Measurements from ENCODE around the gene TNIP2. TPM values are rescaled to one million over a fixed set of nuclear protein-coding genes. Genes with fewer than 3 reads are reported as not detected.

TNIP2 gene
- total and polyA plus RNA-seq, 8 donors = 11.4 to 25.4 (median 17.9) TPM

- intact Hi-C loops (cut with DNase I) = no loop called here
- Histone ChIP-seq H3K4me1 (peaks cover 24 to 69% (median 39%) of the 10 kb centered on the region in 3 donors), H3K36me3 (no peaks in the 10 kb centered on the region), H3K4me3 (no peak overlapping the region), H3K9me3 (no peaks in the 10 kb centered on the region), H3K27ac (no peak overlapping the region), H3K27me3 (no peaks in the 10 kb centered on the region)
- TF ChIP-seq CTCF (IDR thresholded peaks at IDR 0.05) = no peak
- FAIRE-seq (no peak), ATAC-seq (no peak), DNase-seq (peak in 4 of 6 donors; percentile 0 to 61 (median 26))
- 91 to 92% methylated on average over 27 of the region's 27 CpGs for WGBS, 2 donors
Observed at GRCh38 chr4:2802618-2803531, 46.7 kb upstream of the TNIP2 start.

- Histone ChIP-seq H3K27me3 (no peaks in the 10 kb centered on the region), H3K9me3 (no peaks in the 10 kb centered on the region), H3K4me3 (peak overlapping the region in 1 of 4 donors; percentile 26), H3K36me3 (no peaks in the 10 kb centered on the region), H3K27ac (peak overlapping the region; percentile 3 to 85 (median 65)), H3K4me1 (peaks cover 27 to 73% (median 42%) of the 10 kb centered on the region in 3 donors)
- DNase-seq (peak; percentile 66 to 83 (median 70)), FAIRE-seq (no peak), ATAC-seq (peak in 3 of 4 donors; percentile 3 to 38 (median 35))
- intact Hi-C loops (cut with DNase I) = no loop called here
- no peak for TF ChIP-seq CTCF (IDR thresholded peaks at IDR 0.05)
- WGBS, 2 donors = 33 to 36% methylated on average over 27 to 29 of the region's 29 CpGs
Observed at GRCh38 chr4:2800691-2801596, 44.8 kb upstream of the TNIP2 start.

- intact Hi-C loops (cut with DNase I) = no loop called here
- H3K9me3 ChIP-seq = no peaks in the 10 kb centered on the region
- TF ChIP-seq CTCF (IDR thresholded peaks at IDR 0.05) = no peak
- FAIRE-seq (no peak), ATAC-seq (no peak), DNase-seq (peak in 5 of 6 donors; percentile 17 to 81 (median 53))
- H3K4me1 ChIP-seq = peaks cover 18 to 73% (median 38%) of the 10 kb centered on the region in 3 donors
- H3K4me3 ChIP-seq = peak overlapping the region in 1 of 4 donors; percentile 26
- WGBS, 2 donors = 75 to 79% methylated on average over 23 of the region's 23 CpGs
- no peaks in the 10 kb centered on the region for H3K27me3 ChIP-seq
- no peaks in the 10 kb centered on the region for H3K36me3 ChIP-seq
- peak overlapping the region in 3 of 4 donors; percentile 46 to 85 (median 84) for H3K27ac ChIP-seq
Observed at GRCh38 chr4:2799971-2800690, 44.0 kb upstream of the TNIP2 start.

GRCh38 chr4:2799224-2799911 is 43.2 kb upstream of the TNIP2 start:
- FAIRE-seq = no peak
- peak overlapping the region in 1 of 4 donors; percentile 26 for H3K4me3 ChIP-seq
- TF ChIP-seq CTCF (IDR thresholded peaks at IDR 0.05) = no peak
- ATAC-seq = no peak
- intact Hi-C loops (cut with DNase I) = no loop called here
- peaks cover 21 to 73% (median 46%) of the 10 kb centered on the region in 3 donors for H3K4me1 ChIP-seq
- no peaks in the 10 kb centered on the region for H3K27me3 ChIP-seq
- 84 to 85% methylated on average over 14 of the region's 14 CpGs for WGBS, 2 donors
- peak in 4 of 6 donors; percentile 11 to 76 (median 46) for DNase-seq
- H3K36me3 ChIP-seq = no peaks in the 10 kb centered on the region
- H3K27ac ChIP-seq = peak overlapping the region in 2 of 4 donors; percentile 84 to 85
- H3K9me3 ChIP-seq = no peaks in the 10 kb centered on the region

All from pancreas (tissue), 10 donors.